Effector memory CD4-positive, alpha-beta T cell (primary cell): ENCODE data around the gene FAM76A.
"Not testable (repeated sequence)": the region's sequence is repeated elsewhere in the genome, so short reads cannot be mapped to it uniquely, and the experiment has no call there.

Source experiments
- DNase-seq, 3 donors: peaks; one replicate each; pipeline ENCODE4 v3.0.0-alpha.2; 2020
- H3K27ac ChIP-seq: 2 replicates; pipeline ENCODE4 v1.7.0; 2013; ENCODE audit warnings: mild to moderate bottlenecking, low read length, moderate library complexity; ENCODE audit not compliant: insufficient read depth, poor library complexity, severe bottlenecking
- H3K27me3 ChIP-seq: replicated peaks from 2 replicates; pipeline ENCODE4 v1.7.0; 2013; ENCODE audit warnings: mild to moderate bottlenecking, low read length; ENCODE audit not compliant: insufficient read depth, control insufficient read depth, poor library complexity, severe bottlenecking
- H3K36me3 ChIP-seq: 2 replicates; pipeline ENCODE4 v1.7.0; 2013; ENCODE audit warnings: mild to moderate bottlenecking, low read length, moderate library complexity; ENCODE audit not compliant: control insufficient read depth, insufficient read depth
- H3K4me1 ChIP-seq: 2 replicates; pipeline ENCODE4 v1.7.0; 2013; ENCODE audit warnings: low read length, mild to moderate bottlenecking; ENCODE audit not compliant: control insufficient read depth, insufficient read depth, poor library complexity, severe bottlenecking
- H3K4me3 ChIP-seq: 2 replicates; pipeline ENCODE4 v1.7.0; 2013; ENCODE audit warnings: low read length, low read depth, mild to moderate bottlenecking; ENCODE audit not compliant: insufficient read depth, poor library complexity, severe bottlenecking
- H3K9me3 ChIP-seq: 2 replicates; pipeline ENCODE4 v1.7.0; 2013; ENCODE audit warnings: mild to moderate bottlenecking, low read length, moderate library complexity; ENCODE audit not compliant: control insufficient read depth
- total RNA-seq, 3 donors: gene quantifications; one replicate each; lab custom pipeline; 2026; lab: John Stamatoyannopoulos, UW

FAM76A gene
- total RNA-seq = 26.6 to 29.6 (median 28.5) reads per million in 3 donors

DNA sequence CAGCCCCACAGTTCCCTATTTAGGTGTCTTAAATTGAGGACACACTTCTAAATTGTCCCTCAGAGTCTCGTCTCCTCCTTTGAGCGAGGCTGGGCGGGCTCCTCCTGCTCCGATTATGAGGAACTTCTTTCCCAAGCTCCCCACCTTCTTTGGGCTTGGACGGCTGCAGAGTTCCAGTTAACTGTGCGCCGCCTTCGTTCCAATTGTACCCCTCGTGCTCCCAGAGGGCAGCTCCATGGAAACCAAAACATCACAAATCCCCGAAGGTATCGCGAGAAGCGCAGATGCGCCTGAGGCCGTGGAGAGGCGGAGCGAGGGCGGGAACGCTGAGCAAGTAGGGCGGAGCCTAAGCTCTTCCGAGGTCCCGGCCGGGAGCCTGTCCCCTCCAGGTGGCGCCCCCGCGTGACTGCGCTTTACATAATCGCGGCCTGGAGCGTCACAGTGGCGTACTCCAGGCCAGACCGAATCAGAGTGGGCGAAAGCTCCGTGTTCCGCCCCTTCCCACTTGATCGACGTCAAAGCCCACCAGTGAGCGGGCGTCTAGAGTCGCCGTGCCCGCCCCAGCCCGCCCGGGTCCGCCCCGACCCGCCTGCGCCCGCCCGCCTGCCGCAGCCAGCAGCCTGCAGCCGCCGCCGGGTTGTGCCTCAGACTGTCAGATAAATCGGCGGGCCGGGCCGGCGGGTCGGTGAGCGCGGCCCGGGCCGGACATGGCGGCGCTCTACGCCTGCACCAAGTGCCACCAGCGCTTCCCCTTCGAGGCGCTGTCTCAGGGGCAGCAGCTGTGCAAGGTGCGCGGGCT is at the start of gene FAM76A:
FAM76A (plus strand) TSS at position 588 of the 799 bp plus-strand sequence; CDS start at position 708, 120 bp downstream.
- Histone ChIP-seq H3K4me3 (peak within 1 kb of the TSS; percentile 72), H3K4me1 (peaks cover 17% of the 10 kb centered on the region), H3K27ac (peak within 1 kb of the TSS; percentile 81), H3K27me3 (no peaks in the 10 kb centered on the region), H3K36me3 (peaks cover 4% of the 10 kb centered on the region), H3K9me3 (no peaks in the 10 kb centered on the region)
- DNase-seq = peak; percentile 99

DNA sequence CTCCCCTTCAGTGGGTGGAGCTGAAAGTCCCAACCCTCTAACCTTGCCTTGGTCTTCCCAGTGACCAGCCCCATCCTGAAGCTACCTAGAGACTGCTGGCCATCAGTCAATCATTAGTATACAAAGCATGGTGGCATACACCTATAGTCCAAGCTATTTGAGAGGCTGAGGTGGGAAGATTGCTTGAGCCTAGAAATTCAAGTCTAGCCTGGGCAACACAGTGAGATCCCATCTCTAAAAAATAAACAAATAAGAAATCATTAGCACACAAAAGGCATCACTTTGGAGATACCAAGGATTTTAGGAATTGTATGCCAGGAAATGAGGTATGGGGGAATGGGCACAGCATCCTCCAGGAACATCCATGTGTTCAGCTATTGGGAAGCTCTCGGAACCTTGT is 49.4 kb upstream of the FAM76A start:
- H3K4me1 ChIP-seq = peaks cover 3% of the 10 kb centered on the region
- no peaks in the 10 kb centered on the region for H3K36me3 ChIP-seq
- H3K9me3 ChIP-seq = no peaks in the 10 kb centered on the region
- no peak overlapping the region for H3K27ac ChIP-seq
- no peaks in the 10 kb centered on the region for H3K27me3 ChIP-seq
- no peak overlapping the region for H3K4me3 ChIP-seq
- no peak for DNase-seq

DNA sequence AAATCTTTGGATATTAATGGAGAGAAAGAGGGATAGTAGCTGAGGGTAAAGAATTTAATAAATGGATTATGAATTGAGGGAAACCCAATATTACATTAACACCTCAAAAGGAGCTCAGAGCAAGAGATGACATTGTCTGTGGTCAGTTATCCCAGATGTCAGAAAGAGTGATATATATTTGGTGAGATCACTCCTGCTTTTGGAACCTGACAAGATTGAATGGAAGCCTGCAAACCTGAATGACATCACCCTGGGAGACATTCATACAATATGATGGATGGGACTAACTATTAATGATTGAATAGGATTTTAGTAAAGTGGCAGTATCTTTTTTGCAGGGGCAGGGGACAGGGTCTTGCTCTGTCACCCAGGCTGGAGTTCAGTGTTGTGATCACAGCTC is 47.0 kb upstream of the FAM76A start:
- Histone ChIP-seq H3K27ac (no peak overlapping the region), H3K4me1 (no peaks in the 10 kb centered on the region), H3K27me3 (no peaks in the 10 kb centered on the region), H3K9me3 (no peaks in the 10 kb centered on the region), H3K36me3 (no peaks in the 10 kb centered on the region), H3K4me3 (no peak overlapping the region)
- no peak for DNase-seq

DNA sequence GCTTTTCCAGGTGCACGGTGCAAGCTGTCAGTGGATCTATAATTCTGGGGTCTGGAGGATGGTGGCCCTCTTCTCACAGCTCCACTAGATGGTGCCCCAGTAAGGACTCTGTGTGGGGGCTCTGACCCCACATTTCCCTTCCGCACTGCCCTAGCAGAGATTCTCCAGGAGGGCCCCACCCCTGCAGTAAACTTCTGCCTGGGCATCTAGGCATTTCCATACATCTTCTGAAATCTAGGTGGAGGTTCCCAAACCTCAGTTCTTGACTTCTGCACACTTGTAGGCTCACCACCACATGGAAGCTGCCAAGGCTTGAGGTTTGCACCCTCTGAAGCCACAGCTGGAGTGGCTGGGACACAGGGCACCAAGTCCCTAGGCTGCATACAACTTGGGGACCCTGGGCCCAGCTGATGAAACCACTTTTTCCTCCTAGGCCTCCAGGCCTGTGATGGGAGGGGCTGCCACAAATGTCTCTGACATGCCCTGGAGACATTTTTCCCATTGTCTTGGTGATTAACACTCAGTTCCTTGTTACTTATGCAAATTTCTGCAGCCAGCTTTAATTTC is 45.5 kb upstream of the FAM76A start:
- not testable (repeated sequence) for H3K9me3 ChIP-seq, DNase-seq, H3K27me3 ChIP-seq, H3K4me1 ChIP-seq, H3K36me3 ChIP-seq, H3K27ac ChIP-seq, H3K4me3 ChIP-seq

DNA sequence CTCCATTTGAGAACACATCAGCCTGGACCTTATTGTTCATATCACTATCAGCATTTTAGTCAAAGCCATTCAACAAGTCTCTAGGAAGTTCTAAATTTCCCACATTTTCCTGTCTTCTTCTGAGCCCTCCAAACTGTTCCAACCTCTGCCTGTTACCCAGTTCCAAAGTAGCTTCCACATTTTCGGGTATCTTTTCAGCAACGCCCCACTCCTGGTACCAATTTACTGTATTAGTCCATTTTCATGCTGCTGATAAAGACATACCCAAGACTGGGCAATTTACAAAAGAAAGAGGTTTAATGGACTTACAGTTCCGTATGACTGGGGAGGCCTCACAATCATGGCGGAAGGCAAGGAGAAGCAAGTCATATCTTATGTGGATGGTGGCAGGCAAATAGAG is 44.2 kb upstream of the FAM76A start:
- not testable (repeated sequence) for H3K27ac ChIP-seq, H3K4me1 ChIP-seq, DNase-seq, H3K9me3 ChIP-seq, H3K27me3 ChIP-seq, H3K4me3 ChIP-seq, H3K36me3 ChIP-seq

DNA sequence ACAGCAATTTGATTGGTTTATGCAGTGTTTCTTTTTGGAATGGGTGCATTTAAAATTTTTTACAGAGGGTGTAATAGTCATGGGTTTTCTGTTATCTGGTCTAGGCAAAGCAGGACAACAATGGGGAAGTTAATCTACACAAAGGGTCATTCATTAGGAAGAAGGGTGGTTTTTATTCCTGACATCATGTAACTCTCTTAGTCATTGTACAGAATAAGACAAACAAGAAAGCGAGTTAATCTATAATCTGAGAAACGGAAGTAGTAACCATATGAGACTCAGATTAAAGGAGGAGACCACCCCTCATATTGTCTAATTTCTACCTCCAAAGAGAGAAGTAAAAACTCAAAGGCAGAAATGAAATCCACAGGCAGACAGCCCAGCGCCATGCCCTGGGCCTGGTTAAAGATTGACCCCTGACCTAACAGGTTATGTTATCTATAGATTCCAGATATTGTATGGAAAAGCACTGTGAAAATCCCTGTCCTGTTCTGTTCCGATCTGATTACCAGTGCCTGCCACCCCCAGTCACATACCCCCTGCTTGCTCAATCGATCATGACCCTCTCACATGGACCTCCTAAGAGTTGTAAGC is 43.3 kb upstream of the FAM76A start:
- H3K4me1 ChIP-seq = no peaks in the 10 kb centered on the region
- no peak overlapping the region for H3K4me3 ChIP-seq
- H3K36me3 ChIP-seq = no peaks in the 10 kb centered on the region
- H3K27ac ChIP-seq = no peak overlapping the region
- H3K27me3 ChIP-seq = no peaks in the 10 kb centered on the region
- no peaks in the 10 kb centered on the region for H3K9me3 ChIP-seq
- no peak for DNase-seq

DNA sequence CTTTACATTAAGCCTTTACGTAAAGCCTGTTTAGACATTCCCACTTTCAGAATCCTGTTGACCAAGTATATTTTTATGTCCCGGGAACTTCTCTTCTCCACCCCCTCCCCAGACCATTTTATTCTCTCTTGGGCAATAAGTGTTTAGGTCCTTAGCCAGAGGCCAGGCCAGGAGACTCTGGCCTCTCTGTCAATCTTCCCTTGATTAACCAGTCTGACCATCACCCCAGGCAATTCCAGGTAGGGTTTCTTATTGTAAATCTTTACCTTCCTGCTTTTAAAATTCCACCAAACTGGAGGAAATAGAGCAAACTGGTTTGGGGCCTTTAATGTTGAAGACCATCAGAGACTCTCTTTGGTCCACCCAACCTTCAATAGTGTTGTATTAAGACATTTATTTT is 41.6 kb upstream of the FAM76A start:
- no peak for DNase-seq
- no peaks in the 10 kb centered on the region for H3K9me3 ChIP-seq
- no peak overlapping the region for H3K27ac ChIP-seq
- H3K27me3 ChIP-seq = no peaks in the 10 kb centered on the region
- no peak overlapping the region for H3K4me3 ChIP-seq
- no peaks in the 10 kb centered on the region for H3K36me3 ChIP-seq
- H3K4me1 ChIP-seq = no peaks in the 10 kb centered on the region

DNA sequence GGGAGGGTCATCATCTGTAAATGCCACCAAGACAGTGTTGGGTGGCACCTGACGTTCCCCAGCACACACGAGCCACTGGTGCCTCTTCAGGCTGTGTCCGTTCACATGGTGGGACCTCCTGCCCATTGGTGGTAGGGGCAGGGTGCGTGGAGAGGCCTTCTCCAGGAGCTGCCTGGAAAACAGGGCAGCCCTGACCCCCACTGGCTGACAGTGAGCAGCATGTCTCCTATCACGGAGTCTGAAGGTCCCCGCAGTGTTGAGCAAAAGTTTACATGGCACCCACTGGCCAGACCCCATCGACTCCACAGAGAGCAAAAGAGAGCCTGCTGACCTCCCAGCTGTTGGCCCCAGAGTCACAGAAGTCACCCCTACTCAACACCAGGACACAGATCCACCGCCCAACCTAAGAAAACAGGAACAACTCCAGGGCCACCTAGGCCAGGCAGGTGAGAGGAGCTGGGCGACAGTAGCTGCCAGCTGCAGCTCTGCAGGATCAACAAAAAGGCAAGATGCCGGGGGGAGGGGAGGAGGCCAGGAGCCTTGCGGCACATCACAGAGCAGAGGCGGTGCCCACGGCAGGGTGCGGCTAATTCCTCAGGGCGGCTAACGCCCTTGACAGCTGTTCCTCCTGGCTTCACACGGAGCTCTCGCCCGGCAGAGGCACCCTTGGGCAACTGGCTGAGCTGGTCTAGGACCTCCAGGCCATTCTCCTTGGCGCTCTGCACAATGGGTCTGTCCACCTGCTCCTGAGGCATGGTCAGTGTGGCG is 39.4 kb upstream of the FAM76A start:
- Histone ChIP-seq H3K9me3 (no peaks in the 10 kb centered on the region), H3K27ac (no peak overlapping the region), H3K27me3 (no peaks in the 10 kb centered on the region), H3K4me3 (no peak overlapping the region), H3K36me3 (no peaks in the 10 kb centered on the region), H3K4me1 (no peaks in the 10 kb centered on the region)
- no peak for DNase-seq

DNA sequence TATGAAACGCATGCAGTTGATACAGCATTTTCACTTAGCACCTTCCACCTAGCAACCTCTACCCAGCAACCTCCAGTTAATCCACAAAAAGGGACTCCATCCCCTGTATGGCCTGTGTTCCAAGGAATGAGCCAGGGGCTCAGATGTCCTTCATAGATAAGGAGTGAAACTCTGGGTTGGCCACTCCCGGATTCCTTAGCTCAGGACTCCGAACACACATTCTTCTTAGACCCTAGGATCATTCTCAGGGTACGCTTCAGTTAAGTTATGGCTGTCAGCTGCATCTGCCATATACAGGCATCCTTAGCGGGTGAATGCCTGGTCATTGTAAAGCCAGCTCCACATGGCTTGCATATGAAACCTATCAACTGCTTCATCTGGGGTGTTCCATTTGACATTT is 37.9 kb upstream of the FAM76A start:
- H3K27me3 ChIP-seq = no peaks in the 10 kb centered on the region
- H3K36me3 ChIP-seq = no peaks in the 10 kb centered on the region
- no peaks in the 10 kb centered on the region for H3K9me3 ChIP-seq
- H3K27ac ChIP-seq = no peak overlapping the region
- H3K4me1 ChIP-seq = no peaks in the 10 kb centered on the region
- H3K4me3 ChIP-seq = no peak overlapping the region
- DNase-seq = no peak
